ENCODE data around the gene TMPRSS11A. TPM values are rescaled to one million over a fixed set of nuclear protein-coding genes. Genes with fewer than 3 reads are reported as not detected.

TMPRSS11A gene
- total and polyA plus RNA-seq, 2 of the 8 experiments (the other 6 are each of a cell fraction or from before 2014, with no cell fraction given) = not detected

DNA sequence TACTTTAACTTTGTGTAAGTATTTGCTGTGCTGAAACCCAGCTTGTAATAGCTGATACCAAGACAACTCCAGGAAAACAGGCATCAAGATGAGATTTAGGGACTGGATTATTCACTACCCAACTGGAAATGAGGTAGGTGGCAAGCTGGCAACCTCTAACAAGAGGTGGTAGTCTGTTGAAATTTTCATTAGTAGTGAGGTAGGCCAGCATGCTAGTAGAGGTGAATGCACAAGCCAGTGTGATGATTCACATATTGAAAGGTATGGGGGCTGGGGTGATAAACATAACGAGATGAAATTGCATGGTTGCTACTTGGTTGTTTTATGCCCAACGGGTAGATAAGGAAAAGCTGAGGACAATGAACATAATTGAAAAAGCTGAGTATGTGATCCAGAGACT is 71.0 kb downstream of the TMPRSS11A start (continued):
- TF ChIP-seq, protein P1, sequence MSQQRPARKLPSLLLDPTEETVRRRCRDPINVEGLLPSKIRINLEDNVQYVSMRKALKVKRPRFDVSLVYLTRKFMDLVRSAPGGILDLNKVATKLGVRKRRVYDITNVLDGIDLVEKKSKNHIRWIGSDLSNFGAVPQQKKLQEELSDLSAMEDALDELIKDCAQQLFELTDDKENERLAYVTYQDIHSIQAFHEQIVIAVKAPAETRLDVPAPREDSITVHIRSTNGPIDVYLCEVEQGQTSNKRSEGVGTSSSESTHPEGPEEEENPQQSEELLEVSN (IDR thresholded peaks at IDR 0.05) = no peak
- TF ChIP-seq RAD21 (IDR thresholded peaks at IDR 0.05 in 1 of 2, conservative IDR thresholded peaks at IDR 0.05 in 1 of 2; ENCODE audit: low read depth in 2 of 2, low read length in 2 of 2) (no peak), RBBP5 (IDR thresholded peaks at IDR 0.05; ENCODE audit: borderline replicate concordance, low read depth, low read length) (no peak), TCF12 (IDR thresholded peaks at IDR 0.05; ENCODE audit: low read depth, low read length) (no peak), TEAD4 (IDR thresholded peaks at IDR 0.05; ENCODE audit: low read depth, low read length) (no peak)
- TF ChIP-seq, protein P2, sequence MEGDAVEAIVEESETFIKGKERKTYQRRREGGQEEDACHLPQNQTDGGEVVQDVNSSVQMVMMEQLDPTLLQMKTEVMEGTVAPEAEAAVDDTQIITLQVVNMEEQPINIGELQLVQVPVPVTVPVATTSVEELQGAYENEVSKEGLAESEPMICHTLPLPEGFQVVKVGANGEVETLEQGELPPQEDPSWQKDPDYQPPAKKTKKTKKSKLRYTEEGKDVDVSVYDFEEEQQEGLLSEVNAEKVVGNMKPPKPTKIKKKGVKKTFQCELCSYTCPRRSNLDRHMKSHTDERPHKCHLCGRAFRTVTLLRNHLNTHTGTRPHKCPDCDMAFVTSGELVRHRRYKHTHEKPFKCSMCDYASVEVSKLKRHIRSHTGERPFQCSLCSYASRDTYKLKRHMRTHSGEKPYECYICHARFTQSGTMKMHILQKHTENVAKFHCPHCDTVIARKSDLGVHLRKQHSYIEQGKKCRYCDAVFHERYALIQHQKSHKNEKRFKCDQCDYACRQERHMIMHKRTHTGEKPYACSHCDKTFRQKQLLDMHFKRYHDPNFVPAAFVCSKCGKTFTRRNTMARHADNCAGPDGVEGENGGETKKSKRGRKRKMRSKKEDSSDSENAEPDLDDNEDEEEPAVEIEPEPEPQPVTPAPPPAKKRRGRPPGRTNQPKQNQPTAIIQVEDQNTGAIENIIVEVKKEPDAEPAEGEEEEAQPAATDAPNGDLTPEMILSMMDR (IDR thresholded peaks at IDR 0.05; ENCODE audit: control extremely low read depth in 1 of 3, insufficient read depth in 1 of 3, low read depth in 1 of 3, low read length in 3 of 3) = no peak

Data from H1 (cell line).